ENCODE results near the gene IL15RA.

Gene IL15RA, protein sequence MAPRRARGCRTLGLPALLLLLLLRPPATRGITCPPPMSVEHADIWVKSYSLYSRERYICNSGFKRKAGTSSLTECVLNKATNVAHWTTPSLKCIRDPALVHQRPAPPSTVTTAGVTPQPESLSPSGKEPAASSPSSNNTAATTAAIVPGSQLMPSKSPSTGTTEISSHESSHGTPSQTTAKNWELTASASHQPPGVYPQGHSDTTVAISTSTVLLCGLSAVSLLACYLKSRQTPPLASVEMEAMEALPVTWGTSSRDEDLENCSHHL

DNA sequence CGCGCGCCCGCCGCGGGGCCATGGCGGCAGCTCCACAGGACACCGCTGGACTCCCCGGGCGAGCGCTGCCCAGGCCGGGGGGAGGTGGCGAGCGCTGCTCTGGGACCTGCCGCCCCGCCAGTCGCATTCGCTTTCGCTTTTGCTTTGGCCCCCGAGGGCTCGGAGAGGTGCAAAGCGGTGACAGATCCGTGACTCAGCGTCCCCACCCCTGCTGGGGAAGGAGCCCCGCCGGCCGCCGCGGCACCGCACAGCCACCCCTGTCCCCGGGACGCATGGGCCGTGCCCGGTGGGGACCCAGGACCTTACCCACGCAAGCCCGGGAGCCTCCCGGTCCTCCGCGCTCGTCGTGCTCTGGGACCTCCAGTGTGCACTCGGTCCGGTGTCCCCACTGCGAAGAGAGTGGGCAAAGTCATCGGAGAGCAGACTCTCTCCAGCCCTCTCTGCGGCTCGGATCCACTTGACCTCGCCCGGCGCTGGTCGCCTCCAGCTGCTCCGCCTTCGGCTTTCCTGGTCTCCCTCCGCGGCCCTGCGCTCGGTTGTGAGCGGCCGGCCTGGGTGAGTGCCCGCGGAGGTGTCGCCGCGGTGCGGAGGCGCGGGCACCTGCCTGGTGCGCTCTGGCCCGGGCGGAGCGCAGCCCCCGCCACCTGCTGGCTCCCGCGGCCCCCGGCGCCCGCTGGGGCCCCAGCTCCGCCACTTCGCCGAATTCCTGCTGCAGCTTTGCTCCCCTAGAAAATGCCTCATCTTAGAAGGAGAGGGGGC is at the start of gene IL15RA:
TSS of gene IL15RA (minus strand) at position 73 of the 759 bp plus-strand sequence. CDS start at position 22, 51 bp downstream.
- DNase-seq, result peak; percentile 81

DNA sequence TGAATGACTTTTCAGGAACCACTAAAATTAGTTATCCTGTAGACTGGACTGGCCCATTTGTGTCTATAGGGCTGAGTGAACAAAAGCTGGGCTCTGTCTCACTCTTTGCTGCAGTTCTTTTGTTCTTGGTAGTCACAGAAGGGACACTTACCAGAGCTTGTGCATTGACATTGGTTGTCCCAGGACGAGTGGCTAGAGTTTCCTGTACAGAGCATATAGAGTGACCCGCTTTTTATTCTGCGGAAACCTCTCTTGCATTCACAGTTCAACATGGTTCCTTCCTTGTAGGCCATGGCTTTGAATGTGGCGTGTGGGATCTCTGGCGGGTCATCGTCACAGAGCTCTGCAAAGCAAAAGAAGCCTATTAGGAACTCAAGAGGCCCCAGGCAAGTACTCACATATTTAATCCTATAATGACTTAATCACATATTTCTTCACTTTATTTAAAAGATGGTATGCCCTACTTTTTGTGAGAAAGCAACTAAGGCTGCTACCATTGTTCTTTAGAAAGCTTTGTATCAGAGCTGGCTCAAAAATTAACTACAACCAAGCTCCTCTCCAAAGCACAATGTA is 48.4 kb upstream of the IL15RA start:
- no peak for DNase-seq

DNA sequence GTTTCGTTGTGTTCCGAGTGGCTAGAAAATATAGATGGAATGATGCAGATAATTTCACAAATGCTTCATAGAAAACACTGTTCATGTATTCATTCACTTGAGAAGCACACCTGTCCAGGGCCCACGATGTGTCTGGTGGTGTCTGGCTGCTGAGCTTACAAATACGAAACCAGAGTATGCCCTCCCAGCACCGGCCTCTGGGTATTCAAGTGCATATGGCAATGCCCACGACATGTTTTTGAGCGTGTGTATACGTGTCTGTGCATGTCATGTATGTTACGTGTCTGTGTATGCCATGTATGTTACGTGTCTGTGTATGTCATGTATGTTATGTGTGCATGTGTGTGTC is 47.0 kb upstream of the IL15RA start:
- no peak for DNase-seq

GRCh38 chr10:6023661-6024333 is 46.5 kb upstream of the IL15RA start:
- no peak for DNase-seq

DNA sequence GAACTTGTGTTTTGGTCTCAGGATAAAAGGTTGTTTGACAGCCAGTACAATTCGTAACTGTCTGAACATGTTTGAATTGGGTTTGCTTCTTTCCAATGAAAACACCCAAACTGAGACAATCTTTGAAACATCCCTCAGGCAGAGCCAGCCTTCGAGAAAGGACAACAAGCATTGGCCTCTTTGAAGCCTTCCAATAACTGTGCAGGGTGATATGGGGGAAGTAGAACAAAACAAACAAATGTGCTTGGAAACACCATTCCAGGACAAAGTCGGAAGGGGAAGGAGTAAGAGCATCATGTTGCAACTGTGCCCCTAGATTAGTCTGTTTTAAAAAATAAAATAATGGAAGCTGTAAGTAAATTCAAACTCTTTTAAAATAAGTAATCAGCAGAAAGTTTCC is 45.3 kb upstream of the IL15RA start:
- DNase-seq, result no peak

- no peak for DNase-seq
Measured at GRCh38 chr10:6020826-6021225, 43.5 kb upstream of the IL15RA start.

GRCh38 chr10:6019796-6020195 is 42.5 kb upstream of the IL15RA start:
- no peak for DNase-seq

DNA sequence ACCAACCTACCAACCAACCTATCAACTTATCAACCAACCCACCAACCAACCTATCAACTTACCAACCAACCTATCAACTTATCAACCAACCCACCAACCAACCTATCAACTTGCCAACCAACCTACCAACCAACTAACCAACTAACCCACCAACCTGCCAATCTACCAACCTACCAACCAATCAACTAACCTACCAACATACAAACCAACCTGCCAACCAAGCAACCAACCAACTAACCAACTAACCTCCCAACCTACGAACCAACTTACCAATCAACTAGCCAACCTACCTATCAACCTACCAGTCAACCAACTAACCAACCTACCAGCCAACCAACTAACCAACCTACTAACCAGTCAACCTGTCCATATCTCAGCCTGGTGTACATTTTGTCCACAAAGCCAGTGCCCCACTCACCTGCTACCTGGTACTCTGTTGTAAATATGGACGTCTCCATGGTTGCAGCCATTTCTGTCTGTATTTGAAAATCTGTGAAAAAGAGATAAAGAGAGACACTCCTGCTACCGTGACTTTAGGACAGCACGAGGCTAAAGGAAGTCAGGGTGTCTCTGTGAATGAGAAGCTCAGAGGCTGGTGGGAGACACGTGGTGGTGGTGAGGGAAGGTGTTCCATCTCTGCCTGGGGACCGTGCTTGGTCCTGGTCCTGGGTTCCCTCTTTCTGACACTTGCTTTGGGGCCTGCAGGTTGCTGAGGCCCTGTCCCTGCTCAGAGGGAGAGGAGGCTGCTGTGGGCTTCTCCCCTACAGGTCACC is 41.9 kb upstream of the IL15RA start:
- DNase-seq, result no peak

- DNase-seq, result no peak
Measured at GRCh38 chr10:6018422-6018821, 41.1 kb upstream of the IL15RA start.

DNA sequence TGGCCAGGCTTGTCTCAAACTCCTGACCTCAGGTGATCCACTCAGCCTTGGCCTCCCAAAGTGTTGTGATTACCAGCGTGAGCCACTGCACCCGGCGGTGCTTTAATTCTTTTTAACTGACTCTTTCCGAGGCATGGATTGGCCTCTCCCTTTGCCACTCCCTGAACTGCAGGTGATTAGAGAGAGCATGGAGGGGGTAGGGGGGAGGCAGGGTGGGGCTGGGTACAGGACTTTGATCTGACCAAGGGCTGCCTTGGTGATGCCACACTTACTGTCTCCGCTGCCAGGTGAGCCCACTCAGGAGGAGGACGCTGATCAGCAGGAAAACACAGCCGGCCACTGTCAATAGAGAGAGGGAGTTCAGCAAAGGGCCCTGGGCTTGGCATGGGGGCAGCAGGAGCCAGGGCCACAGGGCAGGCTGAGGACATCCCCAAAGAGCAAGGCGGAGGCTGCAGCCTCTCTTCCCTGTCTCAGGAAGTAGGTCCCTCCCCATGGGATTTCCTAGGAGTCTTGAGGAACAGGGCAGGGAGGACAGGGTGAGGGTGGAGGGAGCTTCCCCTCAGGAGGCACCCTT is 40.5 kb upstream of the IL15RA start:
- DNase-seq, result no peak

DNA sequence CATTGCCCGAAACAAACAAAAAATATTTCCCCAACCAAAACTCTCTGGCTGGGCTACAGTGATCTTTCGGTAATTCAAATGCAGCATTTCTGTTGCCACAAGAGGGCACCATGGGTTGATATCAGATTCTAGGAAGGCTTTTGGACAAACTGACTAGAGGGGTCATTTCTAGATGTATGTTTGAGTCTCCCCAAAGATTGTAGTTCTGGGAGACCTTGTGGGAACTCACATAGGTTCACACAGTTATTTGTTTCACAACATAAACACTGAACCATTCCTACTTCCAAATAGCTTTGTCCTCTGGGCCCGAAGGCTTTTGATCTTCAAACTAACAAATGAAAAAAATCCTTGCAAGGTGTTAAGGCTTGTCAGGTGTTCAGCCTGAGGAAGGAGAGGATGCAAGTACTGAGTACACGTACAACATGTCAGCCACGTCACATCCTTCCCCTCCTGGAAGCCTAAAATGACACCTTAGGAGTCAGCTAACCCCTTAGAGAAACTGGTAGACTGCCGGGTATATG is 37.0 kb upstream of the IL15RA start:
- peak; percentile 37 for DNase-seq

DNA sequence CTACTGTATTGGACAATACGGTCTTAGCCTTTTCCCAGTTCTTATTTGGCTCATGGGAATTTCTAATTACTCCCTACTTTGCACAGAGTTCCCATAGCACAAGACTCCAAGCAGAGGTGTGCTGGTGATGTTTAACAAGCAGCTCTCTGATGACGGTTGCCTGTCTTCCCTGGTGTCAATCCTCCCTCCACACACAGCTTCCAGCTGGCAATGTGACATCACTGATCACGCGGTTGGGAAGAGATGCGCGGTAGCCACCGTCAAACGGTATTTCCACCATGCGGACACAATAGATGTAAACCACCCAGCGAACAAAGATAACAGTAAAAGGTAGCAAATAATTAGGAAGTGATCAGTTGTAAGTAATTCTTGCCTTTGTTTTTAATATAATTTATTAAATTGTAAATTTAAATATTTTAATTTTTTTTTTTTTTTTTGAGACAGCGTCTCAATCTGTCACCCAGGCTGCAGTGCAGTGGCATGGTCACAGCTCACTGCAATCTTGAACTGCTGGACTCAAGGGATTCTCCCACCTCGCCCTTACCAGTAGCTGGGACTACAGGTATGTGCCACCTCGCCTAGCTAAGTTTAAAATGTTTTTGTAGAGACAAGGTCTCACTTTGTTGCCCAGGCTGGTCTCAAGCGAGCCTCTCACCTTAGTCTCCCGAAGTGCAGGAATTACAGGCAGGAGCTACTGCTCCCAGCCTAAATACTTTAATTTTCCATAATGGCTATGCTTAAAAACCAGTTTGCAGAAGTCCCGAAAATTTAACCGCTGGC is 36.3 kb upstream of the IL15RA start:
- no peak for DNase-seq

DNA sequence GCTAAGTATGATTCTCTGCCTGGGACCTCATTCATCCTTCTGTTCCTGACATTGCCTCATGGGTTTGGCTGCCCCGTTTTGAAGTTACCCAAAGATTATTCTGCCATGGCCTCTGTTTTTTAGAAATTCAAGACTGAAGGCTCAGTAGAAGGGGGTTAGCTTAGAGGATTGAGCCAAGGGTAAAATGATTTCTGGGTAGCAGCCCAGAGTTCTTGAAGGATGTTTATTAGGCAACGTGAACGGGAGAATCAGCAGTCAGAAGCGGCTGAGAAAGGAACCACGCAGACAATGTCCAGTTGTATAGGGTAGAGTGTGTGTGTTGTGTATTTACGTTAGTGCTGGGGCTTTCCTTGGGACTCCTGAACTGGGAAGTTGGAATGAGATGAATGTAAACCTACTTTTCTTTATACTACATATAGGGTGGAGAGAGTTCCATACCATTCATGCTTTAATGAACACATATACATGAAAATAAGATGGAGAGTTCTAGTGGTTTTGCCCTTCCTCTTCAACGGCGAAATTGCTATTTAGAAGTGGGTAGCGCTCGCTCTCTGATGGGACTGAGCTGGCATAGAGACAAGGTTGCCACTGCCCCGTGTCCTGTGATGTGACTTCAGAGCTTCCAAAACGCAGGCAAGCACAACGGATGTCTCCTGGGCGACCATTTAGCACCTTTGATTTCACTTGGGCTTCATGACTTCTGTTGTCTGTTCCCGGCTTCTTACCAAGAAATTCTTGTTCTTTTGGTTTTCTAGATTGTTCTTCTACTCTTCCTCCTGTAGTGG is 35.0 kb upstream of the IL15RA start:
- DNase-seq, result no peak

- no peak for DNase-seq
Measured at GRCh38 chr10:6011558-6011957, 34.2 kb upstream of the IL15RA start.

DNA sequence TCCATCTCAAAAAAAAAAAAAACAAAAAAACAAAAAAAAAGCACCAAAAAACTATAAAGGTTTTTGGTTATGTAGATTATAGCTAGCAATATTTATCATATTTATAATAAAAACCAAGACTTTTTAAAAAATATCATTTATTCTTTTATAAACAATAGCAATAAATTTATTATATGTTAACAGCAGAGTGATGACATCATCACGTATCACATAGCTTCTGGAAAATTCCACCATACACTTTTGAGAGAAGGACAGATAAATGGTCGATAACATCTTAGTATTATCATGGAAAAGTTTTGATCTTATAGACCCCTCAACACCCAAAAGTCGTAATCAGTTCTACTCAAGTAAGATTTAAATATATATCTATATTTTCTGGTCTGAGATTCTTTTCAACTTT is 33.2 kb upstream of the IL15RA start:
- DNase-seq, result no peak

- DNase-seq, result no peak
Measured at GRCh38 chr10:6009961-6010360, 32.6 kb upstream of the IL15RA start.

- no peak for DNase-seq
Measured at GRCh38 chr10:6009150-6009549, 31.8 kb upstream of the IL15RA start.

DNA sequence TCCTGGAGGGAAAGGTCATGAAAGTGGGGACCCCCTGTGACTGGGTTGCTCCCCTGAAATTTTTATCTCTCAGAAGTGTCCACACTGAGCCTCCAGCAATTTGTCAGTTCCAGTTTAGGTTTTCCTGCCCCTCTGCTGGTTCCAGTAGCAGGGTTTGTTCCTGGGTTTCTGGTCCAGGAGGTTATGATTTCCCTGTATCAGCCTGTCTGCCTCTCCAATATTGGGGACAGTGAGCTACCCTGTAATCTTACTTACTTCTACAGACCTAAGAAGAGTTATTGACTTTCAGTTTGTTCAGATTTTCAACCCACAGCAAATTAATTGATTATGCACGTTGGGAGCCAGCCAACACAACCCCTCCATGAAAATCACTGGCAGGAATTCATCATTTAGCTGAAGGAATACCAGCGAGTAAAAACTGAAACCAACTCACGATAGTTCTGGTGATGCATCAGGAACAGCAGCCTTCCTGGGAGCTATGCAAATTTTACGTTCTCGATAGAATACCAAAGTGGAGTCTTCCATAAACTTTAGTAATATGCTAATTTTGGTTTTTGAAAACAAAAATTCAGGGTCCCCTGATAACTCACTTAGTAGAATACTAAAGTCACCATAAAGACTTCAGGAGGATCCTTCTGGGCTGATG is 31.3 kb upstream of the IL15RA start:
- no peak for DNase-seq

GRCh38 chr10:6006991-6007390 is 29.6 kb upstream of the IL15RA start:
- DNase-seq, result no peak

- DNase-seq, result no peak
Measured at GRCh38 chr10:6006546-6006945, 29.2 kb upstream of the IL15RA start.

Measured in activated CD4-positive, alpha-beta T cell treated with anti-CD3 and anti-CD28 coated beads for 1 hour (primary cell).